MM.1S (cell line): ENCODE results near the gene MANBA.

Experiments used
- DNase-seq: peaks from one replicate; pipeline ENCODE4 v3.0.0-alpha.2; 2015
- H2AFZ ChIP-seq: fragments of 300-600 bp; sonication (generic); 2 replicates; pipeline ENCODE4 v1.6.0; 2016; ENCODE audit warnings: antibody characterized with exemption, low read length
- H3F3A ChIP-seq: fragments of 300-600 bp; sonication (generic); 2 replicates; pipeline ENCODE4 v1.6.1; 2016; ENCODE audit warnings: mild to moderate bottlenecking, antibody characterized with exemption, low read length, moderate library complexity, mixed read lengths; ENCODE audit not compliant: insufficient read depth
- H3K27ac ChIP-seq: fragments of 300-600 bp; sonication (generic); 2 replicates; pipeline ENCODE4 v1.5.1; 2016; ENCODE audit warnings: mild to moderate bottlenecking, low read length
- H3K27me3 ChIP-seq: fragments of 300-600 bp; sonication (generic); replicated peaks from 2 replicates; pipeline ENCODE4 v1.6.0; 2016; ENCODE audit warnings: low read length; ENCODE audit not compliant: insufficient read depth
- H3K36me3 ChIP-seq: fragments of 300-600 bp; sonication (generic); replicated peaks from 2 replicates; pipeline ENCODE4 v1.6.1; 2016; ENCODE audit warnings: mild to moderate bottlenecking, low read length, mixed read lengths; ENCODE audit not compliant: insufficient read depth
- H3K4me1 ChIP-seq: fragments of 300-600 bp; sonication (generic); 2 replicates; pipeline ENCODE4 v1.6.1; 2016; ENCODE audit warnings: low read length, mixed read lengths
- H3K4me2 ChIP-seq: fragments of 300-600 bp; sonication (generic); 2 replicates; pipeline ENCODE4 v1.6.0; 2016; ENCODE audit warnings: low read depth, low read length
- H3K4me3 ChIP-seq: fragments of 300-600 bp; sonication (generic); 2 replicates; pipeline ENCODE4 v1.5.1; 2016; ENCODE audit warnings: low read length, mixed read lengths
- H3K79me2 ChIP-seq: fragments of 300-600 bp; sonication (generic); 2 replicates; pipeline ENCODE4 v1.6.1; 2016; ENCODE audit warnings: mixed run types, low read length, mixed read lengths
- H3K9ac ChIP-seq: fragments of 300-600 bp; sonication (generic); 2 replicates; pipeline ENCODE4 v1.6.1; 2016; ENCODE audit warnings: low read length, mixed read lengths
- H3K9me2 ChIP-seq: fragments of 300-600 bp; sonication (generic); replicated peaks from 2 replicates; pipeline ENCODE4 v1.6.1; 2016; ENCODE audit warnings: mild to moderate bottlenecking, low read length, mixed read lengths; ENCODE audit not compliant: insufficient read depth
- H3K9me3 ChIP-seq: fragments of 300-600 bp; sonication (generic); replicated peaks from 2 replicates; pipeline ENCODE4 v1.6.1; 2016; ENCODE audit warnings: mild to moderate bottlenecking, low read length, mixed read lengths; ENCODE audit not compliant: insufficient read depth
- H4K20me1 ChIP-seq: fragments of 300-600 bp; sonication (generic); 2 replicates; pipeline ENCODE4 v1.6.1; 2016; ENCODE audit warnings: mild to moderate bottlenecking, low read length, moderate library complexity, mixed read lengths; ENCODE audit not compliant: insufficient read depth
- EZH2 ChIP-seq: fragments of 300-600 bp; sonication (generic); optimal IDR thresholded peaks from 2 replicates; pipeline ENCODE3; 2017; ENCODE audit warnings: low read depth, mild to moderate bottlenecking, antibody characterized with exemption, low read length, mixed read lengths
- EZH2phosphoT487 ChIP-seq: fragments of 300-600 bp; sonication (generic); IDR thresholded peaks from 2 replicates; pipeline ENCODE4 v1.6.1; 2018; ENCODE audit warnings: antibody characterized with exemption, low read length
- TF ChIP-seq, protein P1 (sequence below): fragments of 300-600 bp; sonication (generic); IDR thresholded peaks from 2 replicates; pipeline ENCODE4 v1.5.1; 2016; ENCODE audit warnings: antibody characterized with exemption, low read length, mixed read lengths

Gene MANBA

DNA sequence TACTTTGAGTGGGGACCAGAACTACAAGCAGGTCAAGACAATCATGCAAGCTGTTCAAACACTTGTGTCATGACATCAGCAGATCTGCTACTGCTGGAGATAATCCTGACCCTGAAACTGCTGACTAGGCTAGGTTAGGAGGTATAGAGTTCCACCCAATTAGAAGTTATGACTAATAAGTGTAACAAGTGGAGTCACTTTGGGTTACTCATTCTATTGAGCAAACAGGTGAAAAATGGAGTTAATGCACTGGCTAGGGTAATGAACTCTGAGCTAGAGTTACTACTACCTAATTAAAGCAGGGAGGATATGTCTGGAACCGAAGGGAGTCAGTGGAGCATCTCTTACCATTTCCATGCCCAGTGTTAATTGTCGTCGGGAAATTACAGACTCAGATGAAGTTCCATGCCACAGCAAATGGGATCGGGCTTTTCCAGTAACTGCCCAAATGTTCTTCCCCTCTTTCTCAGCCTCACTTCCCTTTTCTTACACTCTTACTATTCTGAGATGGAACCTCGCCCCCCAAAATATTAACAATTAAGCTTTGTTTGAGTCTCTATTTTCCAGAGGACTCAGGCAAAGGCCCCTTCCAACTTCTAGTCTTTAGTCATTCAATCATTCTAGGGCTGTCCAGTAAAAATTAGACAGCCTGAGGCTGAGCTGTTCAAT is 19.8 kb upstream of the MANBA start:
- DNase-seq = peak; percentile 88
- Histone ChIP-seq H3K27me3 (no peaks in the 10 kb centered on the region), H3F3A (peaks cover 21% of the 10 kb centered on the region), H4K20me1 (no peaks in the 10 kb centered on the region), H3K9me3 (no peaks in the 10 kb centered on the region), H2AFZ (no peak overlapping the region), H3K27ac (peak overlapping the region; percentile 25; the same call in 1 of the 2 replicates), H3K9ac (no peak overlapping the region), H3K9me2 (no peaks in the 10 kb centered on the region), H3K36me3 (no peaks in the 10 kb centered on the region), H3K4me1 (peaks cover 26% of the 10 kb centered on the region), H3K4me2 (0 out of 2 replicates have a peak overlapping the region, but pooled peaks have one; percentile 6), H3K79me2 (no peaks in the 10 kb centered on the region), H3K4me3 (no peak overlapping the region)
- TF ChIP-seq, protein P1, sequence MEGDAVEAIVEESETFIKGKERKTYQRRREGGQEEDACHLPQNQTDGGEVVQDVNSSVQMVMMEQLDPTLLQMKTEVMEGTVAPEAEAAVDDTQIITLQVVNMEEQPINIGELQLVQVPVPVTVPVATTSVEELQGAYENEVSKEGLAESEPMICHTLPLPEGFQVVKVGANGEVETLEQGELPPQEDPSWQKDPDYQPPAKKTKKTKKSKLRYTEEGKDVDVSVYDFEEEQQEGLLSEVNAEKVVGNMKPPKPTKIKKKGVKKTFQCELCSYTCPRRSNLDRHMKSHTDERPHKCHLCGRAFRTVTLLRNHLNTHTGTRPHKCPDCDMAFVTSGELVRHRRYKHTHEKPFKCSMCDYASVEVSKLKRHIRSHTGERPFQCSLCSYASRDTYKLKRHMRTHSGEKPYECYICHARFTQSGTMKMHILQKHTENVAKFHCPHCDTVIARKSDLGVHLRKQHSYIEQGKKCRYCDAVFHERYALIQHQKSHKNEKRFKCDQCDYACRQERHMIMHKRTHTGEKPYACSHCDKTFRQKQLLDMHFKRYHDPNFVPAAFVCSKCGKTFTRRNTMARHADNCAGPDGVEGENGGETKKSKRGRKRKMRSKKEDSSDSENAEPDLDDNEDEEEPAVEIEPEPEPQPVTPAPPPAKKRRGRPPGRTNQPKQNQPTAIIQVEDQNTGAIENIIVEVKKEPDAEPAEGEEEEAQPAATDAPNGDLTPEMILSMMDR = no peak
- no peak for TF ChIP-seq EZH2
- TF ChIP-seq EZH2phosphoT487 = no peak

DNA sequence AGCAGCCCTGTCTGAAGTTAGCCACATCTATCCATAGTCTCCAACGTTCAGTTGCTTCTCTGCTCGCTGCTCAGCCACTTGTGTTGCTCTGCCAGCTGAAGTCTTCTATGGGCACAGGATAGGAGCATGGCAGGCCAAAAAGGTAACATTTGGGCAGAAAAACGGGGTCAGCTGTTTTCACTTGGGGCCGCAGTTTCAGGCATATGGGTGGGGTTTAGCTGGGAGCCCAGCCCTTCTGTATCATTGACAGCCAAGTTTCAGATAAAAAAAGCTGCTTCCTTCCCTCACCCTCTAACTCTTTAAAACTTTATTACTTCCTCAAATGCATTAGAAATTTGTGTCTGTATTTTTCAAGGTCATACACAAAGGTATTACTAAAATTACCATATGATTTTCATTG is 18.4 kb upstream of the MANBA start:
- Histone ChIP-seq H3K36me3 (no peaks in the 10 kb centered on the region), H3K4me1 (peaks cover 26% of the 10 kb centered on the region), H3K4me2 (0 out of 2 replicates have a peak overlapping the region, but pooled peaks have one; percentile 2), H3K27ac (no peak overlapping the region), H3K9me2 (no peaks in the 10 kb centered on the region), H3K9me3 (no peaks in the 10 kb centered on the region), H4K20me1 (no peaks in the 10 kb centered on the region), H3K79me2 (no peaks in the 10 kb centered on the region), H3K9ac (no peak overlapping the region), H3F3A (peaks cover 21% of the 10 kb centered on the region), H3K4me3 (no peak overlapping the region), H2AFZ (0 out of 2 replicates have a peak overlapping the region, but pooled peaks have one; percentile 22), H3K27me3 (no peaks in the 10 kb centered on the region)
- peak; percentile 33 for DNase-seq
- TF ChIP-seq EZH2phosphoT487 = no peak
- TF ChIP-seq, protein P1 = no peak
- no peak for TF ChIP-seq EZH2

DNA sequence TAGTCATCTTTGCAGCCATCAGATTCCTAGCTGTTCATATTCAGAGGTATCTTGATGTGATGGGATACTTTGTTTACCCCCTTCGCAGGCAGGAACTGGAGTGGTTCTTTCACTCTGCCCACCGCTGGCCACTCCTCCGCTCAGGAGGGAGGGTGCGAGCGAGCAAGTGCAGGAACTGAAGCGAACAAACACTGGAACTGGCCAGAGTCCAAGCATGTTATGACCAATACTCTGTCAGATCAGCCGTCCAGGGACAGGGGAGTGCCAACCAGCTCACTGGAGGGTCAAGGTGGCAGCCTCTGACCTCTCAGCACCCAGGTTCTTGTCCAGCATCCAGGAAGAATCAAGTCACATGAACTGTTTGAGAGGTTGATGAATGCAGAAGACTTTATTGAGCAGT is 18.0 kb upstream of the MANBA start:
- H2AFZ ChIP-seq = 0 out of 2 replicates have a peak overlapping the region, but pooled peaks have one; percentile 22
- no peaks in the 10 kb centered on the region for H3K27me3 ChIP-seq
- no peaks in the 10 kb centered on the region for H3K36me3 ChIP-seq
- DNase-seq = no peak
- no peak overlapping the region for H3K9ac ChIP-seq
- H3K4me3 ChIP-seq = no peak overlapping the region
- H3K4me2 ChIP-seq = no peak overlapping the region
- H3K9me2 ChIP-seq = no peaks in the 10 kb centered on the region
- no peaks in the 10 kb centered on the region for H4K20me1 ChIP-seq
- no peaks in the 10 kb centered on the region for H3K9me3 ChIP-seq
- H3K27ac ChIP-seq = no peak overlapping the region
- H3F3A ChIP-seq = peaks cover 21% of the 10 kb centered on the region
- peaks cover 26% of the 10 kb centered on the region for H3K4me1 ChIP-seq
- no peaks in the 10 kb centered on the region for H3K79me2 ChIP-seq
- no peak for TF ChIP-seq EZH2
- no peak for TF ChIP-seq EZH2phosphoT487
- TF ChIP-seq, protein P1 = no peak
